Calu3 (cell line): Measurements from ENCODE around the gene MISP. TPM values are rescaled to one million over a fixed set of nuclear protein-coding genes. Genes with fewer than 3 reads are reported as not detected.
A peak's percentile ranks its signal among the peaks of the same experiment; 100 is the strongest.

Source experiments
- BruUV-seq: library from RNA; stranded (reverse); fragments of 400-500 nt; replicated peaks from 2 replicates; lab custom pipeline; 2021; lab: Mats Ljungman, UMichigan
- CTCF ChIA-PET: fragments of 300-600 bp; sonication (Branson Sonifier 250); formaldehyde crosslinking; loops from one replicate; lab custom pipeline; 2022; ENCODE audit warnings: antibody characterized with exemption; lab: Charles Lee
- DNase-seq: peaks from one replicate; pipeline ENCODE4 v3.0.0; 2022
- H3K27ac Mint-ChIP-seq: one replicate; pipeline ENCODE4 v1.8.0; 2022; ENCODE audit warnings: mixed read lengths; ENCODE audit not compliant: unreplicated experiment
- H3K27me3 Mint-ChIP-seq: one replicate; pipeline ENCODE4 v1.8.0; 2022; ENCODE audit warnings: mixed read lengths; ENCODE audit not compliant: unreplicated experiment
- H3K36me3 Mint-ChIP-seq: one replicate; pipeline ENCODE4 v1.8.0; 2022; ENCODE audit warnings: mild to moderate bottlenecking, moderate library complexity, mixed read lengths; ENCODE audit not compliant: insufficient read depth, unreplicated experiment
- H3K4me1 Mint-ChIP-seq: one replicate; pipeline ENCODE4 v1.8.0; 2022; ENCODE audit warnings: mild to moderate bottlenecking, low read depth, mixed read lengths; ENCODE audit not compliant: unreplicated experiment
- H3K4me3 Mint-ChIP-seq: one replicate; pipeline ENCODE4 v1.8.0; 2022; ENCODE audit warnings: mild to moderate bottlenecking, low read depth, moderate library complexity, mixed read lengths; ENCODE audit not compliant: unreplicated experiment
- H3K9me3 Mint-ChIP-seq: one replicate; pipeline ENCODE4 v1.8.0; 2022; ENCODE audit warnings: low read depth, mixed read lengths; ENCODE audit not compliant: unreplicated experiment
- CTCF ChIP-seq: fragments of 200-600 bp; IDR thresholded peaks from one replicate; pipeline ENCODE4 v1.8.0; 2022; ENCODE audit warnings: antibody characterized with exemption; ENCODE audit not compliant: unreplicated experiment
- intact Hi-C: fragments of 100-400 bp; cut with micrococcal nuclease; formaldehyde crosslinking; loops from one replicate; pipeline ENCODE4 v1.10.0; 2022; ENCODE audit not compliant: unreplicated experiment
- total RNA-seq: library from RNA; stranded (reverse); gene quantifications from 2 replicates; pipeline ENCODE4 v1.2.3, GENCODE V29; 2022

The MISP gene
- total RNA-seq, 1 experiment from 2014 or later = 73.9 TPM

- Mint-ChIP-seq H3K4me1 (no peaks in the 10 kb centered on the region), H3K27me3 (no peaks in the 10 kb centered on the region), H3K36me3 (peaks cover 28% of the 10 kb centered on the region), H3K9me3 (no peaks in the 10 kb centered on the region), H3K27ac (no peak overlapping the region), H3K4me3 (no peak overlapping the region)
- TF ChIP-seq CTCF = no peak
- no TSS peak for BruUV-seq
- intact Hi-C loops = no loop called here
- CTCF ChIA-PET = no interaction called here
- no peak for DNase-seq
Observed at GRCh38 chr19:747432-748273, 3.3 kb upstream of the MISP start.

- no peak for TF ChIP-seq CTCF
- no peak overlapping the region for H3K27ac Mint-ChIP-seq
- no peaks in the 10 kb centered on the region for H3K27me3 Mint-ChIP-seq
- H3K9me3 Mint-ChIP-seq = no peaks in the 10 kb centered on the region
- H3K4me3 Mint-ChIP-seq = no peak overlapping the region
- H3K4me1 Mint-ChIP-seq = no peaks in the 10 kb centered on the region
- no peak for DNase-seq
- intact Hi-C loops = no loop called here
- CTCF ChIA-PET = no interaction called here
- H3K36me3 Mint-ChIP-seq = peaks cover 31% of the 10 kb centered on the region
- no TSS peak for BruUV-seq
Observed at GRCh38 chr19:748274-748598, 2.7 kb upstream of the MISP start.

GRCh38 chr19:749811-750210, 1.1 kb upstream of the MISP start:
- Mint-ChIP-seq H3K36me3 (peaks cover 40% of the 10 kb centered on the region), H3K4me3 (no peak overlapping the region), H3K27me3 (no peaks in the 10 kb centered on the region), H3K27ac (no peak overlapping the region), H3K4me1 (no peaks in the 10 kb centered on the region), H3K9me3 (no peaks in the 10 kb centered on the region)
- intact Hi-C loops = no loop called here
- BruUV-seq = no TSS peak
- TF ChIP-seq CTCF = no peak
- no peak for DNase-seq
- CTCF ChIA-PET = no interaction called here

- intact Hi-C loops = no loop called here
- peak; percentile 75 for DNase-seq
- H3K27ac Mint-ChIP-seq = peak overlapping the region; percentile 47
Observed at GRCh38 chr19:751501-752341, 809 bp downstream of the MISP start.

More at GRCh38 chr19:751501-752341, 809 bp downstream of the MISP start:
- no peaks in the 10 kb centered on the region for H3K27me3 Mint-ChIP-seq
- TF ChIP-seq CTCF = no peak
- peak overlapping the region; percentile 78 for H3K4me3 Mint-ChIP-seq
- TSS peak; percentile 98 for BruUV-seq
- H3K4me1 Mint-ChIP-seq = no peaks in the 10 kb centered on the region
- H3K9me3 Mint-ChIP-seq = no peaks in the 10 kb centered on the region
- CTCF ChIA-PET = interaction anchor here (0.5 to 1.1 kb wide), 3 partner anchors 10 to 166 kb away, joined by 3 to 4 read pairs (median 4); no protein-coding TSS in a partner anchor
- peaks cover 59% of the 10 kb centered on the region for H3K36me3 Mint-ChIP-seq
